LNCAP (cell line): ENCODE results near the gene DLST.

Experiments used
- CTCF ChIP-seq: fragments of 450-650 bp; IDR thresholded peaks from 2 replicates; pipeline ENCODE4 v1.5.1; 2017; ENCODE audit warnings: mild to moderate bottlenecking

The DLST gene

GRCh38 chr14:74915426-74915825 lies 33.7 kb downstream of the DLST start:
- no peak for TF ChIP-seq CTCF

- no peak for TF ChIP-seq CTCF
Measured at GRCh38 chr14:74915826-74916225, 34.1 kb downstream of the DLST start.

- no peak for TF ChIP-seq CTCF
Measured at GRCh38 chr14:74917178-74917543, 35.4 kb downstream of the DLST start.

- TF ChIP-seq CTCF, result no peak
Measured at GRCh38 chr14:74917646-74918081, 35.9 kb downstream of the DLST start.

GRCh38 chr14:74918380-74918779 lies 36.7 kb downstream of the DLST start:
- no peak for TF ChIP-seq CTCF

GRCh38 chr14:74919421-74920165 lies 37.9 kb downstream of the DLST start:
- TF ChIP-seq CTCF, result no peak

GRCh38 chr14:74920281-74920680 lies 38.6 kb downstream of the DLST start:
- no peak for TF ChIP-seq CTCF
